Occipital lobe (tissue), 2 donors: ENCODE measurements around the gene YPEL4. TPM values are rescaled to one million over a fixed set of nuclear protein-coding genes. Genes with fewer than 3 reads are reported as not detected.
A peak's percentile ranks its signal among the peaks of the same experiment; 100 is the strongest.

Source experiments
- DNase-seq: peaks from one replicate; lab custom pipeline; 2025; lab: John Stamatoyannopoulos, UW
- total RNA-seq: library from RNA; depleted of rRNA; stranded (reverse); fragments of >200 nt; gene quantifications from one replicate; pipeline ENCODE4 v1.2.3, GENCODE V29; 2014

YPEL4 gene
- total RNA-seq, 1 donor from 2014 or later = 3.6 TPM

- DNase-seq = no peak
Observed at GRCh38 chr11:57650739-57651090, 1.0 kb upstream of the YPEL4 start.

GRCh38 chr11:57648801-57649735 is 644 bp downstream of the YPEL4 start:
- peak; percentile 51 for DNase-seq

GRCh38 chr11:57647960-57648800 is 1.5 kb downstream of the YPEL4 start:
- DNase-seq = peak; percentile 51

- DNase-seq = no peak
Observed at GRCh38 chr11:57647372-57647771, 2.3 kb downstream of the YPEL4 start.

GRCh38 chr11:57646799-57647303 is 2.9 kb downstream of the YPEL4 start:
- no peak for DNase-seq

- no peak for DNase-seq
Observed at GRCh38 chr11:57646194-57646798, 3.4 kb downstream of the YPEL4 start.

GRCh38 chr11:57645689-57646085 is 4.0 kb downstream of the YPEL4 start:
- DNase-seq = no peak

- DNase-seq = peak; percentile 52
Observed at GRCh38 chr11:57644748-57645688, 4.7 kb downstream of the YPEL4 start.

GRCh38 chr11:57643802-57644201 is 5.9 kb downstream of the YPEL4 start:
- DNase-seq = no peak

GRCh38 chr11:57641011-57641807 is 8.5 kb downstream of the YPEL4 start:
- DNase-seq = no peak

GRCh38 chr11:57640068-57640800 is 9.5 kb downstream of the YPEL4 start:
- DNase-seq = no peak

- no peak for DNase-seq
Observed at GRCh38 chr11:57639321-57640067, 10.2 kb downstream of the YPEL4 start.

- DNase-seq = no peak
Observed at GRCh38 chr11:57638811-57639320, 10.8 kb downstream of the YPEL4 start.

- DNase-seq = peak; percentile 71
Observed at GRCh38 chr11:57638005-57638781, 11.5 kb downstream of the YPEL4 start.

- no peak for DNase-seq
Observed at GRCh38 chr11:57637626-57638004, 12.1 kb downstream of the YPEL4 start.

GRCh38 chr11:57635246-57635645 is 14.5 kb downstream of the YPEL4 start:
- DNase-seq = no peak

GRCh38 chr11:57634311-57634710 is 15.4 kb downstream of the YPEL4 start:
- DNase-seq = no peak
